H1 (cell line): ENCODE data around the gene C17orf113. TPM values are rescaled to one million over a fixed set of nuclear protein-coding genes. Genes with fewer than 3 reads are reported as not detected.

Experiments
- CTCF ChIA-PET: fragments of 300-600 bp; sonication (Branson Sonifier 250); formaldehyde crosslinking; loops from one replicate; lab custom pipeline; 2021; ENCODE audit not compliant: partially characterized antibody; lab: Charles Lee
- POLR2A ChIA-PET: fragments of 300-600 bp; sonication (Branson Sonifier 250); formaldehyde crosslinking; loops from one replicate; lab custom pipeline; 2021; ENCODE audit warnings: inconsistent platforms; ENCODE audit not compliant: partially characterized antibody; lab: Charles Lee
- DNase-seq, 2 experiments: peaks; one replicate each; pipeline versions ENCODE4 v3.0.0 to v3.0.0-alpha.2; 2010 to 2022; ENCODE audit warnings: low spot score in 2 of 2, low read depth in 1 of 2, mixed read lengths in 1 of 2
- FAIRE-seq: peaks from 2 replicates; lab custom pipeline; 2011; peaks lifted over from hg19 to GRCh38; lab: Jason Lieb, UNC
- H2AFZ ChIP-seq: 2 replicates; pipeline ENCODE4 v1.8.1; 2012; ENCODE audit warnings: low read length, inconsistent platforms
- H2AK5ac ChIP-seq: 2 replicates; pipeline ENCODE4 v1.6.1; 2013; ENCODE audit warnings: low read depth, low read length
- H2BK120ac ChIP-seq: replicated peaks from 2 replicates; pipeline ENCODE3; 2013; ENCODE audit warnings: low read depth, low read length, inconsistent platforms
- H2BK12ac ChIP-seq: 2 replicates; pipeline ENCODE4 v1.6.1; 2013; ENCODE audit warnings: low read depth, low read length
- H2BK15ac ChIP-seq: 2 replicates; pipeline ENCODE4 v1.6.1; 2013; ENCODE audit warnings: low read length
- H2BK20ac ChIP-seq: 2 replicates; pipeline ENCODE4 v1.6.1; 2013; ENCODE audit warnings: low read length
- H2BK5ac ChIP-seq: 2 replicates; pipeline ENCODE4 v1.6.1; 2013; ENCODE audit warnings: low read depth, low read length
- H3K14ac ChIP-seq: 2 replicates; pipeline ENCODE4 v1.6.1; 2013; ENCODE audit warnings: inconsistent platforms; ENCODE audit not compliant: insufficient read length
- H3K18ac ChIP-seq: 2 replicates; pipeline ENCODE4 v1.6.1; 2013; ENCODE audit warnings: low read length; ENCODE audit errors: extremely low read depth
- H3K23ac ChIP-seq: 2 replicates; pipeline ENCODE4 v1.6.1; 2013; ENCODE audit warnings: inconsistent platforms; ENCODE audit not compliant: insufficient read length
- H3K23me2 ChIP-seq: 2 replicates; pipeline ENCODE4 v1.6.1; 2013; ENCODE audit warnings: low read depth, low read length
- H3K27ac ChIP-seq: 2 replicates; pipeline ENCODE4 v1.6.1; 2011; ENCODE audit warnings: low read depth, low read length, inconsistent platforms
- H3K27me3 ChIP-seq, 4 experiments: replicated peaks in 1 of 4; 1 replicate in 1 of 4; 2 replicates in 3 of 4; pipeline versions ENCODE4 v1.6.1 to v1.8.1; 2011 to 2013; ENCODE audit warnings: low read length in 3 of 4, mild to moderate bottlenecking in 3 of 4, inconsistent platforms in 2 of 4, mixed read lengths in 2 of 4, moderate library complexity in 1 of 4; ENCODE audit not compliant: control insufficient read depth in 3 of 4, insufficient read depth in 3 of 4; ENCODE audit errors: extremely low read depth in 1 of 4
- H3K36me3 ChIP-seq, 4 experiments: 2 replicates each; pipeline versions ENCODE4 v1.6.1 to v1.8.1; 2011 to 2013; ENCODE audit warnings: mild to moderate bottlenecking in 4 of 4, low read length in 3 of 4, moderate library complexity in 2 of 4, control low read depth in 1 of 4, inconsistent platforms in 1 of 4; ENCODE audit not compliant: insufficient read depth in 4 of 4, control insufficient read depth in 2 of 4
- H3K4ac ChIP-seq: replicated peaks from 2 replicates; pipeline ENCODE3; 2013; ENCODE audit warnings: low read length, low read depth, mixed read lengths, inconsistent platforms; ENCODE audit not compliant: insufficient read length
- H3K4me1 ChIP-seq, 4 experiments: replicated peaks in 1 of 4; 1 replicate in 1 of 4; 2 replicates in 3 of 4; pipeline versions ENCODE4 v1.6.1 to v1.8.1; 2011 to 2013; ENCODE audit warnings: low read length in 3 of 4, inconsistent platforms in 2 of 4, mixed read lengths in 1 of 4; ENCODE audit not compliant: insufficient read depth in 4 of 4, control insufficient read depth in 3 of 4
- H3K4me2 ChIP-seq, 2 experiments: 2 replicates each; pipeline versions ENCODE4 v1.6.1 to v1.8.1; 2011 to 2013; ENCODE audit warnings: low read depth in 2 of 2, low read length in 2 of 2, control low read depth in 1 of 2, inconsistent platforms in 1 of 2, mild to moderate bottlenecking in 1 of 2; ENCODE audit not compliant: insufficient read depth in 1 of 2
- H3K4me3 ChIP-seq, 4 experiments: fragments of 200-600, 300-600 bp in 1 of 4; sonication (generic), shearing (Covaris generic), sonication (Bioruptor Twin) in 1 of 4; 2 replicates each; pipeline versions ENCODE4 v1.5.1 to v1.8.1; 2011 to 2016; ENCODE audit warnings: low read length in 4 of 4, low read depth in 3 of 4, control low read depth in 2 of 4, inconsistent platforms in 2 of 4, mild to moderate bottlenecking in 2 of 4, mixed read lengths in 1 of 4, moderate library complexity in 1 of 4; ENCODE audit not compliant: insufficient read depth in 2 of 4; ENCODE audit errors: extremely low read depth in 1 of 4
- H3K56ac ChIP-seq: replicated peaks from 2 replicates; pipeline ENCODE3; 2013; ENCODE audit warnings: low read depth, mild to moderate bottlenecking, mixed read lengths, low read length, inconsistent platforms; ENCODE audit not compliant: insufficient read length
- H3K79me1 ChIP-seq: 2 replicates; pipeline ENCODE4 v1.6.1; 2013; ENCODE audit warnings: low read depth, low read length, control low read depth
- H3K79me2 ChIP-seq, 2 experiments: 2 replicates each; pipeline versions ENCODE4 v1.6.1 to v1.8.1; 2012 to 2013; ENCODE audit warnings: low read length in 2 of 2, mild to moderate bottlenecking in 2 of 2, inconsistent platforms in 1 of 2; ENCODE audit not compliant: insufficient read depth in 2 of 2, control insufficient read depth in 1 of 2
- H3K9ac ChIP-seq, 4 experiments: replicated peaks in 1 of 4; 1 replicate in 1 of 4; 2 replicates in 3 of 4; pipeline versions ENCODE4 v1.6.1 to v1.8.1; 2011 to 2013; ENCODE audit warnings: low read depth in 3 of 4, low read length in 3 of 4, control low read depth in 2 of 4, mild to moderate bottlenecking in 2 of 4, moderate library complexity in 2 of 4, inconsistent platforms in 1 of 4; ENCODE audit errors: extremely low read depth in 1 of 4
- H3K9me3 ChIP-seq, 2 experiments: 2 replicates each; pipeline versions ENCODE4 v1.6.1 to v1.8.1; 2012 to 2013; ENCODE audit warnings: mild to moderate bottlenecking in 2 of 2, moderate library complexity in 2 of 2, control low read depth in 1 of 2, inconsistent platforms in 1 of 2, low read depth in 1 of 2, low read length in 1 of 2, mixed read lengths in 1 of 2; ENCODE audit not compliant: insufficient read depth in 2 of 2
- H4K20me1 ChIP-seq, 2 experiments: replicated peaks in 1 of 2; 2 replicates each; pipeline versions ENCODE3 to v1.8.1; 2011 to 2013; ENCODE audit warnings: inconsistent platforms in 2 of 2, low read length in 2 of 2, mild to moderate bottlenecking in 1 of 2; ENCODE audit not compliant: insufficient read depth in 2 of 2, control insufficient read depth in 1 of 2
- H4K5ac ChIP-seq: 2 replicates; pipeline ENCODE4 v1.6.1; 2013; ENCODE audit warnings: low read length, low read depth, mixed read lengths, inconsistent platforms; ENCODE audit not compliant: insufficient read length
- H4K8ac ChIP-seq: 2 replicates; pipeline ENCODE4 v1.8.0; 2013; ENCODE audit warnings: mild to moderate bottlenecking, moderate library complexity, low read length, inconsistent platforms; ENCODE audit not compliant: insufficient read depth; ENCODE audit errors: extremely low read depth
- H4K91ac ChIP-seq: replicated peaks from 2 replicates; pipeline ENCODE3; 2013; ENCODE audit warnings: low read length, mixed read lengths, inconsistent platforms; ENCODE audit not compliant: insufficient read length
- ATF3 ChIP-seq: IDR thresholded peaks from 2 replicates; pipeline ENCODE4 v1.6.1; 2011; ENCODE audit warnings: low read depth, mild to moderate bottlenecking, low read length; ENCODE audit not compliant: insufficient read depth
- BACH1 ChIP-seq: IDR thresholded peaks from 2 replicates; pipeline ENCODE4 v1.6.1; 2012; ENCODE audit warnings: low read length, improper control_type of control experiment
- BCL11A ChIP-seq, 2 experiments: IDR thresholded peaks; one replicate each; pipeline ENCODE4 v1.6.1; 2011; ENCODE audit warnings: low read depth in 2 of 2, low read length in 2 of 2, mild to moderate bottlenecking in 2 of 2
- BRCA1 ChIP-seq: IDR thresholded peaks from 2 replicates; pipeline ENCODE4 v1.6.1; 2012; ENCODE audit warnings: low read depth, low read length, improper control_type of control experiment
- GABPA ChIP-seq: IDR thresholded peaks from 2 replicates; pipeline ENCODE4 v1.6.1; 2011; ENCODE audit warnings: mild to moderate bottlenecking, low read length, moderate library complexity, borderline replicate concordance; ENCODE audit not compliant: insufficient read depth
- JUND ChIP-seq: IDR thresholded peaks from 2 replicates; pipeline ENCODE4 v1.6.1; 2011; ENCODE audit warnings: mild to moderate bottlenecking, improper control_type of control experiment, low read length
- MAX ChIP-seq: IDR thresholded peaks from 2 replicates; pipeline ENCODE4 v1.6.1; 2012; ENCODE audit warnings: inconsistent platforms
- RBBP5 ChIP-seq: IDR thresholded peaks from 2 replicates; pipeline ENCODE4 v1.7.1; 2012; ENCODE audit warnings: low read depth, mild to moderate bottlenecking, inconsistent platforms, low read length, moderate library complexity, borderline replicate concordance
- RXRA ChIP-seq: IDR thresholded peaks from 2 replicates; pipeline ENCODE4 v1.6.1; 2011; ENCODE audit warnings: low read depth, mild to moderate bottlenecking, low read length, moderate library complexity; ENCODE audit not compliant: insufficient read depth
- SIRT6 ChIP-seq: IDR thresholded peaks from one replicate; pipeline ENCODE4 v1.7.1; 2012; ENCODE audit warnings: low read length, inconsistent platforms
- TCF12 ChIP-seq: IDR thresholded peaks from 2 replicates; pipeline ENCODE4 v1.6.1; 2011; ENCODE audit warnings: low read depth, mild to moderate bottlenecking, low read length
- ZNF274 ChIP-seq: IDR thresholded peaks from 2 replicates; pipeline ENCODE4 v1.7.0; 2012; ENCODE audit warnings: low read length, borderline replicate concordance; ENCODE audit errors: extremely low read depth
- WGBS, 2 experiments: shearing (Covaris generic) in 1 of 2; methylation state at CpG; one replicate each; pipeline versions ENCODE4 v1.1.6 to v1.1.7; 2013 to 2015; ENCODE audit warnings: low lambda C conversion rate in 2 of 2, mixed read lengths in 2 of 2, inconsistent platforms in 1 of 2, low coverage in 1 of 2, missing lambda C conversion rate in 1 of 2; ENCODE audit not compliant: insufficient replicate concordance in 2 of 2, insufficient coverage in 1 of 2, insufficient read length in 1 of 2; ENCODE audit errors: extremely low coverage in 1 of 2, missing lambda C conversion rate in 1 of 2; 5-methylcytosine and 5-hydroxymethylcytosine counted together
- polyA plus RNA-seq, 7 experiments: library from polyadenylated mRNA; depleted of rRNA in 3 of 7; stranded (reverse) in 5 of 7; unstranded in 2 of 7; fragments of >200 nt in 5 of 7; fragments of 200-250 nt in 2 of 7; gene quantifications; 1 replicate in 5 of 7; 2 replicates in 1 of 7; 4 replicates in 1 of 7; pipeline versions ENCODE4 v1.2.1 to v1.2.3, GENCODE V29; 2011 to 2013; ENCODE audit warnings: missing spikeins in 2 of 7, mixed read lengths in 2 of 7
- total RNA-seq: library from RNA; stranded (reverse); fragmentation: NEBNext Ultra II Directional; extraction: Animal tissue kit (Norgen Biotek cat#: 25700); gene quantifications from 2 replicates; pipeline ENCODE4 v1.2.1, GENCODE V29; 2021

The C17orf113 gene
- total and polyA plus RNA-seq, 2 of the 8 experiments (the other 6 are each of a cell fraction or from before 2014, with no cell fraction given) = 1.0 to 1.4 TPM

GRCh38 chr17:41989702-41990419, 60.5 kb downstream of the C17orf113 start:
- H3K4me2 ChIP-seq = no peak overlapping the region
- H2AK5ac ChIP-seq = no peak overlapping the region
- H3K23ac ChIP-seq = no peak overlapping the region
- H3K9me3 ChIP-seq = no peaks in the 10 kb centered on the region
- peaks cover 36 to 86% (median 72%) of the 10 kb centered on the region in 4 experiments for H3K36me3 ChIP-seq
- DNase-seq (no peak), FAIRE-seq (no peak)
- H2BK12ac ChIP-seq = no peak overlapping the region
- no peak overlapping the region for H4K5ac ChIP-seq
- no peak overlapping the region for H2BK5ac ChIP-seq
- no peak overlapping the region for H3K4ac ChIP-seq
- H3K27me3 ChIP-seq = no peaks in the 10 kb centered on the region; a peak in 1 of 7 replicates
- H2BK15ac ChIP-seq = no peak overlapping the region
- H4K20me1 ChIP-seq = peaks cover 4 to 7% of the 10 kb centered on the region in 2 experiments
- no peak overlapping the region for H2BK20ac ChIP-seq
- H3K23me2 ChIP-seq = no peaks in the 10 kb centered on the region; the same call in 1 of the 2 replicates
- H3K56ac ChIP-seq = no peak overlapping the region
- no peaks in the 10 kb centered on the region for H3K4me1 ChIP-seq
- ChIA-PET CTCF (interaction anchor here (0.7 to 2.5 kb wide), 5 partner anchors 9 to 95 kb away, joined by 3 to 7 read pairs (median 4); no protein-coding TSS in a partner anchor), POLR2A (interaction anchor here (0.6 to 1.9 kb wide), 6 partner anchors 9 to 27 kb away, joined by 3 to 7 read pairs (median 4); partner anchors contain the start of genes CNP and DNAJC7)
- no peak overlapping the region for H3K4me3 ChIP-seq
- no peak overlapping the region for H3K18ac ChIP-seq
- H4K91ac ChIP-seq = no peak overlapping the region
- no peak overlapping the region for H3K14ac ChIP-seq
- H3K79me2 ChIP-seq = no peaks in the 10 kb centered on the region
- TF ChIP-seq RXRA (no peak), ATF3 (no peak), BRCA1 (no peak), BACH1 (no peak), ZNF274 (no peak), RBBP5 (no peak), BCL11A (IDR thresholded peaks at IDR 0.05; ENCODE audit: low read depth in 2 of 2, low read length in 2 of 2) (no peak), GABPA (no peak), MAX (no peak), TCF12 (no peak), JUND (no peak), SIRT6 (no peak)
- no peaks in the 10 kb centered on the region for H3K79me1 ChIP-seq
- H4K8ac ChIP-seq = no peak overlapping the region
- no peak overlapping the region for H2AFZ ChIP-seq
- H2BK120ac ChIP-seq = no peak overlapping the region
- H3K27ac ChIP-seq = no peak overlapping the region
- H3K9ac ChIP-seq = no peak overlapping the region
- WGBS, 2 experiments = 85% methylated on average over 5 of the region's 5 CpGs; no CpG with 5 or more reads in 1 of the 2 experiments
